Astrocyte of the spinal cord (primary cell): ENCODE results near the gene GDI2.

Source experiments
- DNase-seq: peaks from one replicate; pipeline ENCODE4 v3.0.0; 2011; ENCODE audit warnings: low read depth, low spot score
- H3K4me3 ChIP-seq: 2 replicates; pipeline ENCODE4 v1.5.1; 2011; ENCODE audit warnings: low read depth, mild to moderate bottlenecking, low read length, moderate library complexity
- in situ Hi-C: cut with HindIII; loops from 2 replicates; pipeline ENCODE4 v1.10.0; 2017; ENCODE audit warnings: low sequenced_read_pairs
- TF ChIP-seq, protein P1 (sequence below): IDR thresholded peaks from 2 replicates; pipeline ENCODE4 v1.5.1; 2012; ENCODE audit warnings: low read depth, mild to moderate bottlenecking, low read length, inconsistent platforms

The GDI2 gene

DNA sequence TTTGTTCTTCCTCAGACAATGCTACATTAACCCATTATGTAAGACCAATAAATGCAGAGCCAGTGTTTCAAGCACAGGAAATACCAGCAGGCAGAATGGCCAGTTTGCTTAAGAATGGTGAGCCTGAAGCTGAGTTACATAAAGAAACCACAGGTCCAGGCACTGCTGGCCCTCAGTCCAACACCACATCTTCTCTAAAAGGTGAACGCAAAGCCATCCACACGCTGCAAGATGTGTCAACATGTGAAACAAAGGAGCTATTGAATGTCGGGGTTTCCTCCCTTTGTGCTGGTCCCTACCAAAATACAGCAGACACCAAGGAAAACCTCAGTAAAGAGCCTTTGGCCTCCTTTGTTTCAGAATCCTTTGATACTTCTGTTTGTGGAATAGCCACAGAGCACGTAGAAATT is 64.8 kb downstream of the GDI2 start:
- TF ChIP-seq, protein P1, sequence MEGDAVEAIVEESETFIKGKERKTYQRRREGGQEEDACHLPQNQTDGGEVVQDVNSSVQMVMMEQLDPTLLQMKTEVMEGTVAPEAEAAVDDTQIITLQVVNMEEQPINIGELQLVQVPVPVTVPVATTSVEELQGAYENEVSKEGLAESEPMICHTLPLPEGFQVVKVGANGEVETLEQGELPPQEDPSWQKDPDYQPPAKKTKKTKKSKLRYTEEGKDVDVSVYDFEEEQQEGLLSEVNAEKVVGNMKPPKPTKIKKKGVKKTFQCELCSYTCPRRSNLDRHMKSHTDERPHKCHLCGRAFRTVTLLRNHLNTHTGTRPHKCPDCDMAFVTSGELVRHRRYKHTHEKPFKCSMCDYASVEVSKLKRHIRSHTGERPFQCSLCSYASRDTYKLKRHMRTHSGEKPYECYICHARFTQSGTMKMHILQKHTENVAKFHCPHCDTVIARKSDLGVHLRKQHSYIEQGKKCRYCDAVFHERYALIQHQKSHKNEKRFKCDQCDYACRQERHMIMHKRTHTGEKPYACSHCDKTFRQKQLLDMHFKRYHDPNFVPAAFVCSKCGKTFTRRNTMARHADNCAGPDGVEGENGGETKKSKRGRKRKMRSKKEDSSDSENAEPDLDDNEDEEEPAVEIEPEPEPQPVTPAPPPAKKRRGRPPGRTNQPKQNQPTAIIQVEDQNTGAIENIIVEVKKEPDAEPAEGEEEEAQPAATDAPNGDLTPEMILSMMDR = no peak
- in situ Hi-C loops = no loop called here
- H3K4me3 ChIP-seq = no peak overlapping the region
- DNase-seq = no peak

GRCh38 chr10:5746197-5746596 is 67.0 kb downstream of the GDI2 start:
- TF ChIP-seq, protein P1 = no peak
- no peak overlapping the region for H3K4me3 ChIP-seq
- in situ Hi-C loops = no loop called here
- DNase-seq = no peak

DNA sequence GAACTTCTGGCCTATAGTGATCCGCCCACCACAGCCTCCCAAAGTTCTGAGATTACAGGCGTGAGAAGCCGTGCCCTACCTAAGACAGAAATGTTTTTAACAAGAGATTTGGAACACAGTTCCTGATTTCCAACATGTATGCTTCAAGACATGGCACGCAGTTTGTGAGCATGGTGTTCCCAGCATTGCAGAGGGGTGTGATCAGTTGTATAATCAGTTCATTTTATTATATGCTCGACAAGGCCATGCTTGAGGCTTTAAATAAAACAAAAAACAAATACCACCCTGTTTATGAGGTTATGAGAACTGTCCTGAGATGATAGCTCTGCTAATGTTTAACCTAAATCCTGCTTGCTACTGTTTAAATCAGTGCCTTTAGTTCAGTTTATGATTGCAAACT is 68.4 kb downstream of the GDI2 start:
- DNase-seq = no peak
- TF ChIP-seq, protein P1 = no peak
- in situ Hi-C loops = no loop called here
- H3K4me3 ChIP-seq = no peak overlapping the region

- in situ Hi-C loops = no loop called here
- H3K4me3 ChIP-seq = no peak overlapping the region
- DNase-seq = no peak
- TF ChIP-seq, protein P1 = no peak
Observed at GRCh38 chr10:5743736-5744135, 69.5 kb downstream of the GDI2 start.

DNA sequence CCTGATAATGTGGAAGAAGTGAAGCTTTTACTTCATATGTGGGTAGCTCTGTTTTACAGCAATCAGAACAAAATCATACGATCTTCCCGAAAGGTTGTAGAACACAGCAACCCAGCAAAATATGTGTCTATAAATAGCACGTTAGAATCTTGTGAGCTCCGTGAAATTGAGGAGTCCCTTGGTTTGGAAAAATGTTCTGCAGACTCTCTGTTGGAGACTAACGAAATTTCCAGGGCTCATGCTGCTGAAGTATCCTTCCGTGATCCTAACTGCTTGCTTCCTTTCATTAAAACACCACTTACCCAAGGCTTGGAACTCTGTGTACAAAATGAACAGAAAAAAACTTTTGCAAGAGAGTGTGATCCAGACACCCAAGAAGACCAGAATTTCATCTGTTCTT is 71.1 kb downstream of the GDI2 start:
- in situ Hi-C loops = no loop called here
- H3K4me3 ChIP-seq = no peak overlapping the region

DNA sequence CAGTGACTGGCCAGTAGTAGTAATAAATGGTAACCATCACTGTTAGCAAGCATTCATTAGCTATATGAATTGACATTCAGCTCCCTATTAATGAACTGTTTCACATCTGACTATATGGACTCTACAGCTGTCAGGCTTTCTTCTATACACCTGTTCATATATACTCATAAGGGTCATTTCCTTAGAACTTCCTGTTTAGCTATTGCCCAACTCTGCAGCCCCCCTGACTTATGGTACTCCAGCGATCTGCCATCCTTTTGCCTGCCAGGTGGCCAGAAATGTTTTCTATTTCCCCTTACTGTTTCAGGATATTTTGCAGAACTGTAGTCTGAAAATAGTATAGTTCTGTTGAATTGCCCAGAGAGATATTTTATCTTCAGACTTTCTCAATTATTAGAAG is 72.0 kb downstream of the GDI2 start:
- in situ Hi-C loops = no loop called here
- no peak for DNase-seq
- TF ChIP-seq, protein P1 = no peak
- no peak overlapping the region for H3K4me3 ChIP-seq

More for the DNA sequence above, 71.1 kb downstream of the GDI2 start:
- DNase-seq = no peak
- TF ChIP-seq, protein P1 = no peak

- no peak overlapping the region for H3K4me3 ChIP-seq
- in situ Hi-C loops = no loop called here
- TF ChIP-seq, protein P1 = no peak
- DNase-seq = no peak
Observed at GRCh38 chr10:5738427-5738826, 74.8 kb downstream of the GDI2 start.
